ENCODE data around the gene RFX8.
A peak's percentile ranks its signal among the peaks of the same experiment; 100 is the strongest.

RFX8 gene

DNA sequence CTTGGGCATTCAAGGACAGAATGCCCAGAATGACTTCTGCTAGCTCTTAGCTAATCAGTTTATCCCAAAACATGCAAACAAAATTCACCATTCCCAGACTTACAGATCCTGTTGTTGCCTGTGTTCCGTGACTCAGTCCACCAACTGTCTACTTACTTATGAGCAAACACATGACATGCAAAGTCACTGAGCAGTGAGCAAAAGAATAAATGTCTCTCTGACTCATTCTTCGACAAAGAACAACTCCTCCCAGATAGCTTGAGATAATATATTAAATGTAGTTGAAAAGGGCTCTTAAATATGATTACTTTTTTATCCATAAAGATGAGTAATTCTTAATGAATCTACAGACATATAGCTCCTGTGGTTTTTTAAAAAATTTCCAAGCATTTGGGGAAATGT is 78.6 kb downstream of the RFX8 start:
- no peak for TF ChIP-seq CTCF (IDR thresholded peaks at IDR 0.05; ENCODE audit: insufficient read depth, missing control alignments)
- no peak for DNase-seq (ENCODE audit: insufficient read length, low spot score)
- no peak for FAIRE-seq

DNA sequence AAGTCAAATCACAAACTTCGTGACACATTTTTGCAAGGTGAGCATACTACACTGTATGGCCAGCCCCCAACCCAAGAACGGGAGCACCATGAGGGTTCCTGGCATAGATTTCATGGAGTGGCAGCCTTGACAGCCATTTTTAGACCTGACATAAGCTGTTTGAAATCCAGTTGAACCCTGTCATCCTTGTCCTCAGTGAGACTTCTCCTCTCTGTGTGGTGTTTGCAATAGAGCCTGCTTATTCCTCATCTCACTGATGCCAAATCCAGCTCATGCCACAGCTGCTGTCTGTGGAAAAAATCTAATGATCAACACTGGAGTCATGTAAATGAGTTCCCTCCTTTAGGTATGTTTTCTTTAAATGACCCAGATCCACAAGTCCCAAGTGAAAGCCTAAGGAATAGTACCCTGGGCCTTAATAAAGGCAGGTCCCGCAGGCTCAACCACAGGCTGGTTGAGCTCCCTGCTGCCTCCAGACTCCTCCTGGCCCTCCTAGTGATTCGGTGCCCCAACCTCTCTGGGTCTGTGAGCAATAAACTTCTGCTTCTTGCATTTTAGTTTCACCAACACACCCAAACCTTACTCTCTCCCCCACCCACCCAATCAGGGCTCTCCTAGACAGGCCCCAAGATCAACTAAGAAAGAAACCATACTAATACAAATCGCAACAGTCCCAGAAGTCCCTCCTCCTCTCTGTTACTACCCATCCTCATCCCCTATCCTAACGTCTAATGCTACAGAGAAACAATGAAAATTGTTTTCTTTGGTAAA is 79.2 kb downstream of the RFX8 start:
- DNase-seq (ENCODE audit: insufficient read length, low spot score) (no peak), FAIRE-seq (no peak)
- TF ChIP-seq CTCF (IDR thresholded peaks at IDR 0.05; ENCODE audit: insufficient read depth, missing control alignments) = no peak

GRCh38 chr2:101388232-101388631 is 86.7 kb downstream of the RFX8 start:
- no peak for TF ChIP-seq CTCF (IDR thresholded peaks at IDR 0.05; ENCODE audit: insufficient read depth, missing control alignments)
- no peak for FAIRE-seq
- no peak for DNase-seq (ENCODE audit: insufficient read length, low spot score)

DNA sequence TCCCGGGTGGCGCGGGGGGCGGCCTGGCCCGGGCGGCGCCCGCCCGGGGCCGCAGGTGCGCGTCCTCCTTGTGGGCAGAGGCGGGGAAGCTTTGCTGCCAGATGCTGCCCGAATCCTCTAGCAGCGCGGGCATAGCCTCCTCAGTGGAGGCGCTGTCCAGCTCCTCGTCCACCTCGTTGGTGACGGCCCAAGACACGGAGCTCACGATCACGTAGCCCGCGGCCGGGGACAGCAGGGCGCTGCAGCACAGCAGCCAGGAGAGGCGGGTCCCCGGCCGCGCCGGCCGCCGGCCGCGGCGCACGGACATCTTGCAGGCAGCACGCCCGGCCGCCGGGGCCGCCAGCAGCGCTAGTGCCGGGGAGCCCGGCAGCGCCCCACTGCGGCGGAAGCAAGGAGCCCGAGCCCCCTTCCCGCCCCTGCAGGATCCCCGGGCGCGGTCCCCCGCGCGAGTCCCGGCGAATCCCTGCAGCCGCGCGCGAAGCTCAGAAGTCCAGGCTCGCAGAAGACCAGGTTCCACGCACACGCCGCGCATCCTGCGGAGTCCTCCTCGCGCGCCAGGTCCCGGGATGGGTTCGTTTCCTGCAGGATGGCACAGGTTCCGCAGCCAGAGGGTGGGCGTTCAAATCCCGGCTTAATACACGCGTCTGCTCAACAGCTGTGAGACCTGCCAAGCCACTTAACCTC is 87.6 kb downstream of the RFX8 start, which contains the start of gene CREG2:
TSS of gene CREG2 (minus strand) at position 353 of the 684 bp plus-strand sequence. CDS start at position 307, 46 bp downstream.
- FAIRE-seq (no peak), DNase-seq (ENCODE audit: insufficient read length, low spot score) (peak; percentile 65)
- TF ChIP-seq CTCF (IDR thresholded peaks at IDR 0.05; ENCODE audit: insufficient read depth, missing control alignments) = peak; percentile 29

- DNase-seq (ENCODE audit: insufficient read length, low spot score) (no peak), FAIRE-seq (no peak)
Measured at GRCh38 chr2:101386599-101387150, 88.2 kb downstream of the RFX8 start.

GRCh38 chr2:101383016-101383541 is 91.8 kb downstream of the RFX8 start:
- DNase-seq (ENCODE audit: insufficient read length, low spot score) (no peak), FAIRE-seq (no peak)
- TF ChIP-seq CTCF (IDR thresholded peaks at IDR 0.05; ENCODE audit: insufficient read depth, missing control alignments) = no peak

More at GRCh38 chr2:101386599-101387150, 88.2 kb downstream of the RFX8 start:
- TF ChIP-seq CTCF (IDR thresholded peaks at IDR 0.05; ENCODE audit: insufficient read depth, missing control alignments) = no peak

All from D721Med (cell line).